Gastrocnemius medialis (tissue), 4 donors: ENCODE data around the gene CMIP. TPM values are rescaled to one million over a fixed set of nuclear protein-coding genes. Genes with fewer than 3 reads are reported as not detected.
A peak's percentile ranks its signal among the peaks of the same experiment; 100 is the strongest.

Experiments used
- ATAC-seq, 2 donors: fragments of 150-250 bp; one replicate each; pipeline ENCODE4 v1.9.1; 2016
- DNase-seq, 2 donors: peaks; one replicate each; pipeline ENCODE4 v3.0.0-alpha.2; 2019
- H3K27ac ChIP-seq, 4 donors: fragments of 200-600 bp; sonication (generic); 1 replicate in 1 of 4; 2 replicates in 3 of 4; pipeline ENCODE4 v1.5.1; 2016 to 2018; ENCODE audit warnings: mild to moderate bottlenecking in 2 of 4, moderate library complexity in 1 of 4
- H3K27me3 ChIP-seq, 3 donors: fragments of 200-600 bp; sonication (generic) in 2 of 3; 1 replicate in 1 of 3; 2 replicates in 2 of 3; pipeline versions ENCODE4 v1.5.1 to v1.6.0; 2016 to 2019; ENCODE audit warnings: mild to moderate bottlenecking in 1 of 3, moderate library complexity in 1 of 3
- H3K36me3 ChIP-seq, 2 donors: fragments of 200-600 bp; sonication (generic) in 1 of 2; one replicate each; pipeline ENCODE4 v1.5.1; 2017 to 2018
- H3K4me1 ChIP-seq, 2 donors: fragments of 200-600 bp; sonication (generic) in 1 of 2; one replicate each; pipeline ENCODE4 v1.5.1; 2016 to 2017; ENCODE audit warnings: mild to moderate bottlenecking in 2 of 2
- H3K4me3 ChIP-seq, 4 donors: fragments of 200-600 bp; sonication (generic) in 3 of 4; 1 replicate in 1 of 4; 2 replicates in 3 of 4; pipeline ENCODE4 v1.5.1; 2016 to 2019; ENCODE audit warnings: mild to moderate bottlenecking in 2 of 4
- H3K9me3 ChIP-seq, 3 donors: fragments of 200-600 bp; sonication (generic) in 2 of 3; 1 replicate in 1 of 3; 2 replicates in 2 of 3; pipeline ENCODE4 v1.5.1; 2016 to 2019
- CTCF ChIP-seq, 5 experiments: fragments of 450-650 bp in 3 of 5; fragments of 200-600 bp in 2 of 5; sonication (generic) in 2 of 5; IDR thresholded peaks in 4 of 5; conservative IDR thresholded peaks in 1 of 5; 1 replicate in 4 of 5; 2 replicates in 1 of 5; pipeline ENCODE4 v1.5.1; 2016 to 2019; ENCODE audit warnings: antibody characterized with exemption in 5 of 5, mild to moderate bottlenecking in 3 of 5, moderate library complexity in 3 of 5
- POLR2A ChIP-seq, 2 donors: fragments of 450-650 bp; IDR thresholded peaks; one replicate each; pipeline ENCODE4 v1.6.1; 2017; ENCODE audit warnings: antibody characterized with exemption in 2 of 2, mild to moderate bottlenecking in 2 of 2, moderate library complexity in 2 of 2
- in situ Hi-C, 4 donors: fragments of 200-750 bp; cut with MboI; loops; one replicate each; pipeline versions ENCODE4 v1.15.0 to v1.8.0; 2017; ENCODE audit warnings: low sequenced_read_pairs in 4 of 4
- intact Hi-C: fragments of 100-400 bp; cut with DNase I; formaldehyde crosslinking; loops from one replicate; pipeline ENCODE4 v1.15.1; 2023; ENCODE audit warnings: low total_unique reads
- total RNA-seq, 4 donors: library from RNA; depleted of rRNA; stranded (reverse); fragments of >200 nt; gene quantifications; one replicate each; pipeline versions ENCODE4 v1.1.0 to v1.2.3, GENCODE V29; 2016

Gene CMIP
- total RNA-seq, 4 donors from 2014 or later, result 0.90 to 5.1 (median 2.7) TPM

- ATAC-seq (no peak), DNase-seq (no peak)
- no peaks in the 10 kb centered on the region for H3K36me3 ChIP-seq
- H3K27me3 ChIP-seq, result peaks cover 0 to 6% (median 0%) of the 10 kb centered on the region in 3 donors
- in situ Hi-C loops (loop anchor here in 2 of 4 donors (25.0 kb wide), 2 partner anchors 523 to 698 kb away; partner anchors contain the start of gene ATMIN (in 1 of the 2)), intact Hi-C loops (no loop called here)
- TF ChIP-seq CTCF (IDR thresholded peaks at IDR 0.05 in 4 of 5, conservative IDR thresholded peaks at IDR 0.05 in 1 of 5) (no peak), POLR2A (IDR thresholded peaks at IDR 0.05) (no peak)
- no peaks in the 10 kb centered on the region for H3K9me3 ChIP-seq
- no peak overlapping the region for H3K27ac ChIP-seq
- H3K4me3 ChIP-seq, result no peak overlapping the region
- H3K4me1 ChIP-seq, result peaks cover 3 to 6% of the 10 kb centered on the region in 2 donors
Observed at GRCh38 chr16:81734632-81735434, 290.2 kb downstream of the CMIP start.

GRCh38 chr16:81737885-81738536 is 293.4 kb downstream of the CMIP start:
- Histone ChIP-seq H3K4me1 (peaks cover 3 to 6% of the 10 kb centered on the region in 2 donors), H3K36me3 (no peaks in the 10 kb centered on the region), H3K9me3 (no peaks in the 10 kb centered on the region), H3K4me3 (peak overlapping the region in 2 of 4 donors; percentile 7 to 37), H3K27ac (no peak overlapping the region), H3K27me3 (no peaks in the 10 kb centered on the region)
- intact Hi-C loops, result loop anchor here (1.0 kb wide), 1 partner anchor 335 kb away; no protein-coding TSS in a partner anchor
- DNase-seq, result peak; percentile 38 to 47
- ATAC-seq, result peak; percentile 85 to 87
- in situ Hi-C loops, result loop anchor here in 2 of 4 donors (25.0 kb wide), 2 partner anchors 526 to 701 kb away; partner anchors contain the start of gene ATMIN (in 1 of the 2)
- TF ChIP-seq CTCF (IDR thresholded peaks at IDR 0.05 in 4 of 5, conservative IDR thresholded peaks at IDR 0.05 in 1 of 5), result peak; percentile 59 to 72 (median 65)
- no peak for TF ChIP-seq POLR2A (IDR thresholded peaks at IDR 0.05)

- Histone ChIP-seq H3K4me3 (no peak overlapping the region), H3K27ac (no peak overlapping the region), H3K27me3 (no peaks in the 10 kb centered on the region), H3K4me1 (peaks cover 3 to 6% of the 10 kb centered on the region in 2 donors), H3K9me3 (no peaks in the 10 kb centered on the region), H3K36me3 (no peaks in the 10 kb centered on the region)
- in situ Hi-C loops (loop anchor here in 2 of 4 donors (25.0 kb wide), 2 partner anchors 527 to 702 kb away; partner anchors contain the start of gene ATMIN (in 1 of the 2)), intact Hi-C loops (loop anchor here (1.0 kb wide), 1 partner anchor 336 kb away; no protein-coding TSS in a partner anchor)
- TF ChIP-seq POLR2A (IDR thresholded peaks at IDR 0.05), result no peak
- no peak for TF ChIP-seq CTCF (IDR thresholded peaks at IDR 0.05 in 4 of 5, conservative IDR thresholded peaks at IDR 0.05 in 1 of 5)
- no peak for ATAC-seq
- peak in 1 of 2 donors; percentile 33 for DNase-seq
Observed at GRCh38 chr16:81738783-81739496, 294.3 kb downstream of the CMIP start.

GRCh38 chr16:81739503-81739902 is 294.9 kb downstream of the CMIP start:
- H3K9me3 ChIP-seq, result no peaks in the 10 kb centered on the region
- H3K27ac ChIP-seq, result no peak overlapping the region
- H3K4me1 ChIP-seq, result peaks cover 3 to 6% of the 10 kb centered on the region in 2 donors
- no peak for TF ChIP-seq POLR2A (IDR thresholded peaks at IDR 0.05)
- no peak for TF ChIP-seq CTCF (IDR thresholded peaks at IDR 0.05 in 4 of 5, conservative IDR thresholded peaks at IDR 0.05 in 1 of 5)
- H3K36me3 ChIP-seq, result no peaks in the 10 kb centered on the region
- in situ Hi-C loops (loop anchor here in 2 of 4 donors (25.0 kb wide), 2 partner anchors 527 to 702 kb away; partner anchors contain the start of gene ATMIN (in 1 of the 2)), intact Hi-C loops (no loop called here)
- ATAC-seq (no peak), DNase-seq (no peak)
- H3K4me3 ChIP-seq, result no peak overlapping the region
- H3K27me3 ChIP-seq, result no peaks in the 10 kb centered on the region
